Measurements from ENCODE around the gene SOD3.

DNA sequence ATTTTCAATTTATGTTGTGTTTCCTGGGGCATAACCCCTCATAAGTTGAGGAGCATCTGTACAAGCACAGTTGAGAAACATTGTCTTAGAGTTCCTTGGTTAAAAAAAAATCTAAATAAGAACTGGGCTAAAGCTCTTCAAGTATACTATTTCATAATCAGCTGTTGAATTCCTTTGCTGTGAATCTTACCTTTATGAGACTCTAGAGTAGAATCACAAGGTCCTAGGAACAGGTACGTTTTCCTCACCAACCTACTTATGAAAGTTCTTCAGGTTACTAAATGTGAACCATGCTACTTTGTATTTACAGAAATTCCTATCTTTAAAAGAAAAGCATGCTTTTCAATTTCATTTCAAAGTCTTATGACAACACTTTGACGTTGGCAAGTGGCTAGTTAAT, 20.9 kb upstream of the SOD3 start:
- TF ChIP-seq, protein P1, sequence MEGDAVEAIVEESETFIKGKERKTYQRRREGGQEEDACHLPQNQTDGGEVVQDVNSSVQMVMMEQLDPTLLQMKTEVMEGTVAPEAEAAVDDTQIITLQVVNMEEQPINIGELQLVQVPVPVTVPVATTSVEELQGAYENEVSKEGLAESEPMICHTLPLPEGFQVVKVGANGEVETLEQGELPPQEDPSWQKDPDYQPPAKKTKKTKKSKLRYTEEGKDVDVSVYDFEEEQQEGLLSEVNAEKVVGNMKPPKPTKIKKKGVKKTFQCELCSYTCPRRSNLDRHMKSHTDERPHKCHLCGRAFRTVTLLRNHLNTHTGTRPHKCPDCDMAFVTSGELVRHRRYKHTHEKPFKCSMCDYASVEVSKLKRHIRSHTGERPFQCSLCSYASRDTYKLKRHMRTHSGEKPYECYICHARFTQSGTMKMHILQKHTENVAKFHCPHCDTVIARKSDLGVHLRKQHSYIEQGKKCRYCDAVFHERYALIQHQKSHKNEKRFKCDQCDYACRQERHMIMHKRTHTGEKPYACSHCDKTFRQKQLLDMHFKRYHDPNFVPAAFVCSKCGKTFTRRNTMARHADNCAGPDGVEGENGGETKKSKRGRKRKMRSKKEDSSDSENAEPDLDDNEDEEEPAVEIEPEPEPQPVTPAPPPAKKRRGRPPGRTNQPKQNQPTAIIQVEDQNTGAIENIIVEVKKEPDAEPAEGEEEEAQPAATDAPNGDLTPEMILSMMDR (IDR thresholded peaks at IDR 0.05; ENCODE audit: insufficient read depth, low read depth, low read length): no peak
- TF ChIP-seq EZH2 (IDR thresholded peaks at IDR 0.05; ENCODE audit: insufficient read depth, low read length): no peak

Data from astrocyte (in vitro differentiated cells and primary cell).